ENCODE measurements around the gene ATRN. TPM values are rescaled to one million over a fixed set of nuclear protein-coding genes. Genes with fewer than 3 reads are reported as not detected.

The ATRN gene
- total RNA-seq, 3 donors from 2014 or later (not counting 1 experiment from before 2014, with no cell fraction given): 16.1 to 21.8 (median 19.3) TPM

DNA sequence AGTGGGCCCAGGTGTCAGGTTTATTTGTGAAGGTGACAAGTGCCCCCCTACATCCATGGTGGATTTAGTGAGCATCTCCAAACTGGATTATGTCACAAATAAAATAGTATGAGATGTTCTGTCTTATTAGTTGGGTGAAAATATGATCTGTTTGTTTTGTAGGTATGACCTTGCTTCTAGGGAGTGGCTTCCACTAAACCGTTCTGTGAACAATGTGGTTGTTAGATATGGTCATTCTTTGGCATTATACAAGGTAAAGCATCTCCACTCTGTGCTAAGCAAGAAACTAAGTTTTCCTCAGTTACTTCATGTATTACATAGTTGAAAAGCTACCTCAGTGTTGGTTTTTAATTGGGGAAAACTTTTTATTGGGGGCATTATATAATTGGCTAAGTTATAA lies 88.4 kb downstream of the ATRN start:
- H3K27me3 Mint-ChIP-seq (ENCODE audit: low read depth in 2 of 2): no peaks in the 10 kb centered on the region
- no peak overlapping the region for H3K27ac Mint-ChIP-seq
- no peak for DNase-seq
- intact Hi-C loops (cut with micrococcal nuclease): no loop called here
- no peaks in the 10 kb centered on the region for H3K4me1 ChIP-seq (ENCODE audit: control insufficient read depth, insufficient read depth, low read length)
- no peaks in the 10 kb centered on the region for H3K9me3 Mint-ChIP-seq
- no peaks in the 10 kb centered on the region for H3K9me3 ChIP-seq (ENCODE audit: control insufficient read depth, insufficient read depth, low read length)
- TF ChIP-seq, protein P1, sequence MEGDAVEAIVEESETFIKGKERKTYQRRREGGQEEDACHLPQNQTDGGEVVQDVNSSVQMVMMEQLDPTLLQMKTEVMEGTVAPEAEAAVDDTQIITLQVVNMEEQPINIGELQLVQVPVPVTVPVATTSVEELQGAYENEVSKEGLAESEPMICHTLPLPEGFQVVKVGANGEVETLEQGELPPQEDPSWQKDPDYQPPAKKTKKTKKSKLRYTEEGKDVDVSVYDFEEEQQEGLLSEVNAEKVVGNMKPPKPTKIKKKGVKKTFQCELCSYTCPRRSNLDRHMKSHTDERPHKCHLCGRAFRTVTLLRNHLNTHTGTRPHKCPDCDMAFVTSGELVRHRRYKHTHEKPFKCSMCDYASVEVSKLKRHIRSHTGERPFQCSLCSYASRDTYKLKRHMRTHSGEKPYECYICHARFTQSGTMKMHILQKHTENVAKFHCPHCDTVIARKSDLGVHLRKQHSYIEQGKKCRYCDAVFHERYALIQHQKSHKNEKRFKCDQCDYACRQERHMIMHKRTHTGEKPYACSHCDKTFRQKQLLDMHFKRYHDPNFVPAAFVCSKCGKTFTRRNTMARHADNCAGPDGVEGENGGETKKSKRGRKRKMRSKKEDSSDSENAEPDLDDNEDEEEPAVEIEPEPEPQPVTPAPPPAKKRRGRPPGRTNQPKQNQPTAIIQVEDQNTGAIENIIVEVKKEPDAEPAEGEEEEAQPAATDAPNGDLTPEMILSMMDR (IDR thresholded peaks at IDR 0.05): no peak
- H3K4me3 ChIP-seq (ENCODE audit: low read length): no peak overlapping the region
- H3K36me3 Mint-ChIP-seq: peaks cover 6% of the 10 kb centered on the region
- H3K4me3 Mint-ChIP-seq: no peak overlapping the region
- peaks cover 7% of the 10 kb centered on the region for H3K36me3 ChIP-seq (ENCODE audit: control insufficient read depth, insufficient read depth, low read length)
- WGBS (ENCODE audit: insufficient coverage): 71% methylated on average over 1 of the region's 1 CpG
- no peaks in the 10 kb centered on the region for H3K27me3 ChIP-seq (ENCODE audit: control insufficient read depth, insufficient read depth, low read length)
- H3K27ac ChIP-seq (ENCODE audit: low read length): no peak overlapping the region
- H3K4me1 Mint-ChIP-seq: no peaks in the 10 kb centered on the region
- ATAC-seq: no peak

DNA sequence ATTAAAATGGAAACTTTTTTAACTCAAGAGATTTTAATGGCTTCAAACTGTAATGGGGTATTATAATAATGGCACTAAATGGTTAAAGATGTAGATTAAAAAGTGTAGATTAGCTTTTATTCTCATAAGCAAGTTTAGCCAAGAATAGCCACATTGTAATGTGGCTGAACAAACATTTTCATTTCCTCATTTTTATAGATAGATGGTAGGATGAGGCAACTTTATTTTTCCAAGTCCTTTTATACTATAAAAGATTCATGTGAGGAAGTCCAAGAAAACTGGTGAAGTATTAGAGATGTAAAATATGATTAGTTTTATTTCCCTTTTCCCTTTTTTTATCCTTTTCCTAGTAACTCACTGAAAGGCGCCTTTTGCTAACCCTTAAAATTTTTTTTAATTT lies 88.8 kb downstream of the ATRN start:
- no peak for ATAC-seq

DNA sequence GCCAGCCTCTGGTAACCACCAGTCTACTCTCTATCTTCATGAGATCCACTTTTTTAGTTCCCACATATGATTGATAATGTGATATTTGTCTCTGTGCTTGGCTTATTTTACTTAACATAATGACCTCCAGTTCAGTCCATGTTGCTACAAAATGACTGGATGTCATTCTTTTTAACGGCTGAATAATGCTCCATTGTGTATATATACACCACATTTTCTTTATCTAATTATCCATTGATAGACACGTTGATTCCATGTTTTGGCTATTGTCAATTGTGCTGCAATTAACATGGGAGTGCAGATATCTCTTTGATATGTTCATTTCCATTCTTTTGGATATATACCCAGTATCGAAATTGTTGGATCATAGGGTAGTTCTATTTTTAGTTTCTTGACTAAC lies 89.3 kb downstream of the ATRN start:
- ATAC-seq: no peak
- Mint-ChIP-seq H3K27ac (no peak overlapping the region), H3K4me1 (no peaks in the 10 kb centered on the region), H3K9me3 (no peaks in the 10 kb centered on the region), H3K27me3 (ENCODE audit: low read depth in 2 of 2) (no peaks in the 10 kb centered on the region), H3K36me3 (peaks cover 6% of the 10 kb centered on the region), H3K4me3 (no peak overlapping the region)
- Histone ChIP-seq H3K27ac (ENCODE audit: low read length) (no peak overlapping the region), H3K4me1 (ENCODE audit: control insufficient read depth, insufficient read depth, low read length) (no peaks in the 10 kb centered on the region), H3K9me3 (ENCODE audit: control insufficient read depth, insufficient read depth, low read length) (no peaks in the 10 kb centered on the region), H3K27me3 (ENCODE audit: control insufficient read depth, insufficient read depth, low read length) (no peaks in the 10 kb centered on the region), H3K36me3 (ENCODE audit: control insufficient read depth, insufficient read depth, low read length) (peaks cover 8% of the 10 kb centered on the region), H3K4me3 (ENCODE audit: low read length) (no peak overlapping the region)
- no peak for DNase-seq
- intact Hi-C loops (cut with micrococcal nuclease): no loop called here
- WGBS (ENCODE audit: insufficient coverage): 100% methylated on average over 1 of the region's 3 CpGs
- TF ChIP-seq, protein P1 (IDR thresholded peaks at IDR 0.05): no peak

More for the DNA sequence above, 88.8 kb downstream of the ATRN start:
- no peaks in the 10 kb centered on the region for H3K27me3 Mint-ChIP-seq (ENCODE audit: low read depth in 2 of 2)
- Histone ChIP-seq H3K27me3 (ENCODE audit: control insufficient read depth, insufficient read depth, low read length) (no peaks in the 10 kb centered on the region), H3K27ac (ENCODE audit: low read length) (no peak overlapping the region), H3K9me3 (ENCODE audit: control insufficient read depth, insufficient read depth, low read length) (no peaks in the 10 kb centered on the region), H3K4me1 (ENCODE audit: control insufficient read depth, insufficient read depth, low read length) (no peaks in the 10 kb centered on the region), H3K4me3 (ENCODE audit: low read length) (no peak overlapping the region), H3K36me3 (ENCODE audit: control insufficient read depth, insufficient read depth, low read length) (peaks cover 7% of the 10 kb centered on the region)
- no CpG with 5 or more reads among the region's 1 CpG for WGBS (ENCODE audit: insufficient coverage)
- TF ChIP-seq, protein P1 (IDR thresholded peaks at IDR 0.05): no peak
- H3K36me3 Mint-ChIP-seq: peaks cover 6% of the 10 kb centered on the region
- intact Hi-C loops (cut with micrococcal nuclease): no loop called here
- DNase-seq: no peak
- no peaks in the 10 kb centered on the region for H3K4me1 Mint-ChIP-seq
- no peak overlapping the region for H3K4me3 Mint-ChIP-seq
- H3K27ac Mint-ChIP-seq: no peak overlapping the region
- no peaks in the 10 kb centered on the region for H3K9me3 Mint-ChIP-seq

DNA sequence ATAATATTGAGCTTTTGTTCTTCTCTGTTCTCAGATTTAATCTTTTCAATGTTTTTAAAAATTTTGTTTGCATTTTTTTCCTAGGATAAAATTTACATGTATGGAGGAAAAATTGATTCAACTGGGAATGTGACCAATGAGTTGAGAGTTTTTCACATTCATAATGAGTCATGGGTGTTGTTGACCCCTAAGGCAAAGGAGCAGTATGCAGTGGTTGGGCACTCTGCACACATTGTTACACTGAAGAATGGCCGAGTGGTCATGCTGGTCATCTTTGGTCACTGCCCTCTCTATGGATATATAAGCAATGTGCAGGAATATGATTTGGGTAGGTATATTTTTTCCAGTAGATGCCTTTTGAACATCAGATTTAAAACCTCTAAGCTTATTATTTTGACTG lies 89.8 kb downstream of the ATRN start:
- no peak for DNase-seq
- no peak for ATAC-seq
- no peaks in the 10 kb centered on the region for H3K9me3 ChIP-seq (ENCODE audit: control insufficient read depth, insufficient read depth, low read length)
- no peaks in the 10 kb centered on the region for H3K4me1 ChIP-seq (ENCODE audit: control insufficient read depth, insufficient read depth, low read length)
- H3K27ac Mint-ChIP-seq: no peak overlapping the region
- H3K4me1 Mint-ChIP-seq: no peaks in the 10 kb centered on the region
- intact Hi-C loops (cut with micrococcal nuclease): no loop called here
- H3K9me3 Mint-ChIP-seq: no peaks in the 10 kb centered on the region
- H3K27ac ChIP-seq (ENCODE audit: low read length): no peak overlapping the region
- no peaks in the 10 kb centered on the region for H3K27me3 ChIP-seq (ENCODE audit: control insufficient read depth, insufficient read depth, low read length)
- H3K36me3 ChIP-seq (ENCODE audit: control insufficient read depth, insufficient read depth, low read length): peaks cover 8% of the 10 kb centered on the region
- 92% methylated on average over 1 of the region's 1 CpG for WGBS (ENCODE audit: insufficient coverage)
- no peak overlapping the region for H3K4me3 ChIP-seq (ENCODE audit: low read length)
- TF ChIP-seq, protein P1 (IDR thresholded peaks at IDR 0.05): no peak
- no peaks in the 10 kb centered on the region for H3K27me3 Mint-ChIP-seq (ENCODE audit: low read depth in 2 of 2)
- H3K36me3 Mint-ChIP-seq: peaks cover 6% of the 10 kb centered on the region
- no peak overlapping the region for H3K4me3 Mint-ChIP-seq
